ENCODE data around the gene RAPGEF5. TPM values are rescaled to one million over a fixed set of nuclear protein-coding genes. Genes with fewer than 3 reads are reported as not detected.
"Not testable (repeated sequence)": the region's sequence is repeated elsewhere in the genome, so short reads cannot be mapped to it uniquely, and the experiment has no call there.

RAPGEF5 gene
- total RNA-seq, 4 donors from 2014 or later = 7.4 to 16.2 (median 12.1) TPM

DNA sequence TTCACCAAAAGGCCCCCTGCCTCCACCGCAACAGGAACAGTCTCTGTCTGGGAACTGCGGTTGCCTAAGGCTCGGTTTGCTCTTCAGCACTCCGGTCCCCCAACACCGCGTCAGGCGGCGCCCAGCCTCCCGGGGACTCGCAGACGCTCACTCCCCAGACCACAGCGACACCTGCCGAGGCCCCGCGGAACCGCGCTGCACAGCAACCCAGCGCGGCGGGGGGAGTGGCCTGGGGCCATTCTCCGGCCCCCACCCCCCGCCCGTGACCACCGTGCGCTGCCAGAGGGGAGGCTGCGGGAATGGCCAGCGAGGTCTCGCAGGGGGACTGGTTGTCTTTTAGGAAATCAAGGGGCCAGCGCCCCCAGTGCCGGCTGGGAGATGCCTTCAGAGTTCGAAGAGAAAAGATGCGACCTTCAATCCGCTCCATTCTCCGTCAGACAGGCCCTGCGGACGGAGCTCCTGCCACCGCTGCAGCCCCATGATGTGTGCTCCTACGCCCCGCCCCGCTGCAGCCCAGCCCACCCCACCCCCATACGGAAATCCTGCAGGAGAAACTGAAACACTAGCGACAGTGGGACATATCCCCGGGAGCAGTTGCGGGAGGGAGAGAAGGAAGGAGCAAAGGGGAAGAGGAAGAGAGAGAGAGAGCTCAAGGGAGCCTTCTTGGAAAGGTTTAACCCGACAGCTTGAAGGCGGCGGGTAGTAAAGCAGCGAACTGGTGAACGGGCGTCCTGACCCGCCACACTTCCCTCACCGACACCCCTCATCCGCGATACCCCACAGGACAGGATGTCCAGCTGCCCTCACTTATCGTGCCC lies 273.9 kb downstream of the RAPGEF5 start:
- Histone ChIP-seq H3K27me3 (peaks cover 6 to 10% (median 9%) of the 10 kb centered on the region in 3 donors), H3K4me3 (peak overlapping the region; percentile 52 to 90 (median 66)), H3K36me3 (no peaks in the 10 kb centered on the region), H3K27ac (peak overlapping the region; percentile 33 to 69 (median 66)), H3K9me3 (no peaks in the 10 kb centered on the region), H3K4me1 (peaks cover 0 to 4% of the 10 kb centered on the region in 2 donors)
- DNase-seq (peak; percentile 52 to 53), ATAC-seq (peak; percentile 91)
- TF ChIP-seq POLR2A (IDR thresholded peaks at IDR 0.05) (peak in 1 of 2 donors; percentile 5), CTCF (IDR thresholded peaks at IDR 0.05 in 4 of 5, conservative IDR thresholded peaks at IDR 0.05 in 1 of 5) (peak; percentile 67 to 94 (median 82))
- in situ Hi-C loops (cut with MboI; ENCODE audit: low sequenced_read_pairs in 4 of 4) (no loop called here), intact Hi-C loops (cut with DNase I; ENCODE audit: low total_unique reads) (no loop called here)

DNA sequence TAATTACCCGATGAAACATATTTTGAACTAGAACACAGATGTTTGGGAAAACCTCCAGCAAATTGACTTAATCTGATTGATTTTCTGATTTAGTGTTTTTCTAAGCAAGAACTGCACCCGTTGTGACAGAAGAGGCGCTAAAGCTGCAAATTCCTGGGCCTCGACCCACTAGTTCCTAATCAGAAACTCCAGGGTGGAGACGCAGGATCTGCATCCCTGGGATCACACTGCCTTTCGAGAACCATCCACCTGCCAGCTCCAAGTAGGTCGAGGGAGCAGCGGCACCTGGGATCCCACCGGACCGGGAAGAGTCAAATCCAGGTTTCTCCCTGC lies 274.4 kb downstream of the RAPGEF5 start:
- H3K4me1 ChIP-seq = peaks cover 0 to 4% of the 10 kb centered on the region in 2 donors
- H3K27me3 ChIP-seq = peaks cover 6 to 10% (median 9%) of the 10 kb centered on the region in 3 donors
- intact Hi-C loops (cut with DNase I; ENCODE audit: low total_unique reads) = no loop called here
- H3K36me3 ChIP-seq = no peaks in the 10 kb centered on the region
- no peak for TF ChIP-seq CTCF (IDR thresholded peaks at IDR 0.05 in 4 of 5, conservative IDR thresholded peaks at IDR 0.05 in 1 of 5)
- TF ChIP-seq POLR2A (IDR thresholded peaks at IDR 0.05) = no peak
- no peaks in the 10 kb centered on the region for H3K9me3 ChIP-seq
- peak overlapping the region; percentile 52 to 90 (median 66) for H3K4me3 ChIP-seq
- ATAC-seq = peak in 1 of 2 donors; percentile 15
- in situ Hi-C loops (cut with MboI; ENCODE audit: low sequenced_read_pairs in 4 of 4) = no loop called here
- DNase-seq = no peak
- peak overlapping the region; percentile 33 to 69 (median 66) for H3K27ac ChIP-seq

GRCh38 chr7:22080219-22080618 lies 276.7 kb downstream of the RAPGEF5 start:
- H3K4me1 ChIP-seq; H3K36me3 ChIP-seq; H3K4me3 ChIP-seq; DNase-seq; H3K27me3 ChIP-seq; intact Hi-C loops (cut with DNase I; ENCODE audit: low total_unique reads); H3K9me3 ChIP-seq; H3K27ac ChIP-seq; ATAC-seq; in situ Hi-C loops (cut with MboI; ENCODE audit: low sequenced_read_pairs in 4 of 4): not testable (repeated sequence)

DNA sequence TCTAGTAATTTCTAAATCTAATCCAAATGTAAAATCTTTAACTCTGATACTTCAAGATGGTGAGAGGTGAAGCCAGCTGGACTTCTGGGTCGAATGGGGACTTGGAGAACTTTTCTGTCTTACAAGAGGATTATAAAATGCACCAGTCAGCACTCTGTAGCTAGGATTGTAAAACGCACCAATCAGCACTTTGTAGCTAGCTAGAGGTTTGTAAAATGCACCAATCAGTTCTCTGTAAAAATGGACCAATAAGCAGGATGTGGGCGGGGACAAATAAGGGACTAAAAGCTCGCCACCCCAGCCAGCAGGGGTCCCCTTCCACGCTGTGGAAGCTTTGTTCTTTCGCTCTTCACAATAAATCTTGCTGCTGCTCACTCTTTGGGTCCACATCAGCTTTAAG lies 278.1 kb downstream of the RAPGEF5 start:
- DNase-seq; H3K9me3 ChIP-seq; ATAC-seq; intact Hi-C loops (cut with DNase I; ENCODE audit: low total_unique reads); H3K36me3 ChIP-seq; in situ Hi-C loops (cut with MboI; ENCODE audit: low sequenced_read_pairs in 4 of 4); H3K27ac ChIP-seq; H3K4me3 ChIP-seq; H3K4me1 ChIP-seq; H3K27me3 ChIP-seq: not testable (repeated sequence)

DNA sequence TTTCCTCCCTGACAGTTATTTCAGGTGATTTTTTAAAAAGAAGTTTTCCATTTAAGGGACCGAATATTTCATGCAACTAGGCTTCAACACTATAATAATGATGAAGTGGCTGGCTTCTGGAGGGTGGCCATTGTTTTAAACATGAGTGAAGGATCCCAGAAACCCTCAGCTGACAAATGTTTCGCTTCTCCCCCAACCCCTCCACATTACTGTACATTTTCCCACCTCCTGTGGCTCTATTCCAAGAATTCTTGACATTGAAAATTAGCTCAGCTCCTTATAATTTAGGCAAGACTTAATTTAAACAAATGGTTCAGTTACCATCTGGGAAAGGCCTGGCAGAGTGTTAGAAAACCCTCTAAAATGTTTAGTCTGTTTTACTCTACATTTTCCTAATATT lies 281.4 kb downstream of the RAPGEF5 start:
- no peak for TF ChIP-seq POLR2A (IDR thresholded peaks at IDR 0.05)
- no peak for TF ChIP-seq CTCF (IDR thresholded peaks at IDR 0.05 in 4 of 5, conservative IDR thresholded peaks at IDR 0.05 in 1 of 5)
- no peak overlapping the region for H3K27ac ChIP-seq
- DNase-seq = no peak
- in situ Hi-C loops (cut with MboI; ENCODE audit: low sequenced_read_pairs in 4 of 4) (no loop called here), intact Hi-C loops (cut with DNase I; ENCODE audit: low total_unique reads) (no loop called here)
- no peaks in the 10 kb centered on the region for H3K4me1 ChIP-seq
- H3K9me3 ChIP-seq = no peaks in the 10 kb centered on the region
- H3K36me3 ChIP-seq = no peaks in the 10 kb centered on the region
- no peak overlapping the region for H3K4me3 ChIP-seq
- peaks cover under 1 to 10% (median 7%) of the 10 kb centered on the region in 3 donors for H3K27me3 ChIP-seq
- no peak for ATAC-seq

Data from gastrocnemius medialis (tissue), 4 donors.